Measurements from ENCODE around the gene FBXO21. TPM values are rescaled to one million over a fixed set of nuclear protein-coding genes. Genes with fewer than 3 reads are reported as not detected.

The FBXO21 gene
- total RNA-seq, 1 experiment from 2014 or later, result 68.9 TPM

DNA sequence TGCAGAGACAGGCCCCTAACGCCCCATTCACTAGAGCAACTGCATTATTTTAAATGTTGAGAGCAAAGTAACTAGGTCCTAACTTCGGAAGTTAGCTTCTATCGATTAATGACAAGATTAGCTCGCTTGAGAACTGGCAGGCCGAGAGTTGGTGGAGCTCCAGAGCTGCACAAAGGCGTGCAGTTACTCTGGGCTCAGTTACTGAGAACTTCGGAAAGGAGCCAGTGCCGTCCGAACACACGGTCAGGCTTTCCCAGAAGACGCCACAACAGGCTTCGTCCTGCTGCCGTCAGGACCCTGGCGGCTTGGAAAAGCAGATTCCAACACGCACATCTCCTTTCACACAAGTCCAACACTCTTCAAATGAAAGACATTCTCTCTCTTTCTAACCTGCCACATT is 45.7 kb downstream of the FBXO21 start:
- Histone ChIP-seq H3K27me3 (no peaks in the 10 kb centered on the region), H3K27ac (no peak overlapping the region), H3K9me3 (replicated peaks) (no peaks in the 10 kb centered on the region), H3K4me1 (no peaks in the 10 kb centered on the region), H3K36me3 (no peaks in the 10 kb centered on the region), H3K4me3 (no peak overlapping the region)
- DNase-seq, result no peak

DNA sequence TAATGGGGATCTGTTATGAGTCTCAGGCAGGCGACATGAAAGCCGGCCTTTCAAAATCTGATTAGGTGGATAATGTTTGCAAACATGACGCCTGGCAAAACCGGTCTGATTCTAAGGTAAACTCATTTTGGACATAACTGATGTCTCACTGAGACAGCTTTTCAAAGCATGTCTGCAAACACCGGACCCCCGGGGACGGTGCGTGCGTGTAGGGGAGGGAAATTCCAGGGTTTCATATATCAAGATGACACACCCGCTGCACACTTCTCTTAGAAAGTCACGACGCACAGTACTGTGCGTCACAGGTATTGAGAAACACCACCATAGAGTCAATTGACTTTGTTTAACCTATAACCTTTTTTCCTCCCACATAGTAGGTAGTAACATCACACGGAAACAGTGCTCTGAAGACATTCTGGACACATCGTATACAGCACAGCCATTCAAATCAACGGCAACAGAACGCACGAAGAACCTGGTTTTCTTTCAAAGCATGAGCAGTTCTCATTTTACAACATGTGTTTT is 47.2 kb downstream of the FBXO21 start:
- Histone ChIP-seq H3K4me1 (no peaks in the 10 kb centered on the region), H3K36me3 (no peaks in the 10 kb centered on the region), H3K27me3 (no peaks in the 10 kb centered on the region), H3K27ac (no peak overlapping the region), H3K4me3 (no peak overlapping the region), H3K9me3 (replicated peaks) (no peaks in the 10 kb centered on the region)
- DNase-seq, result no peak

- H3K27ac ChIP-seq, result no peak overlapping the region
- no peaks in the 10 kb centered on the region for H3K27me3 ChIP-seq
- H3K36me3 ChIP-seq, result no peaks in the 10 kb centered on the region
- H3K4me1 ChIP-seq, result no peaks in the 10 kb centered on the region
- DNase-seq, result no peak
- no peaks in the 10 kb centered on the region for H3K9me3 ChIP-seq (replicated peaks)
- no peak overlapping the region for H3K4me3 ChIP-seq
These were observed 48.2 kb downstream of the FBXO21 start for GRCh38 chr12:117142094-117142493.

DNA sequence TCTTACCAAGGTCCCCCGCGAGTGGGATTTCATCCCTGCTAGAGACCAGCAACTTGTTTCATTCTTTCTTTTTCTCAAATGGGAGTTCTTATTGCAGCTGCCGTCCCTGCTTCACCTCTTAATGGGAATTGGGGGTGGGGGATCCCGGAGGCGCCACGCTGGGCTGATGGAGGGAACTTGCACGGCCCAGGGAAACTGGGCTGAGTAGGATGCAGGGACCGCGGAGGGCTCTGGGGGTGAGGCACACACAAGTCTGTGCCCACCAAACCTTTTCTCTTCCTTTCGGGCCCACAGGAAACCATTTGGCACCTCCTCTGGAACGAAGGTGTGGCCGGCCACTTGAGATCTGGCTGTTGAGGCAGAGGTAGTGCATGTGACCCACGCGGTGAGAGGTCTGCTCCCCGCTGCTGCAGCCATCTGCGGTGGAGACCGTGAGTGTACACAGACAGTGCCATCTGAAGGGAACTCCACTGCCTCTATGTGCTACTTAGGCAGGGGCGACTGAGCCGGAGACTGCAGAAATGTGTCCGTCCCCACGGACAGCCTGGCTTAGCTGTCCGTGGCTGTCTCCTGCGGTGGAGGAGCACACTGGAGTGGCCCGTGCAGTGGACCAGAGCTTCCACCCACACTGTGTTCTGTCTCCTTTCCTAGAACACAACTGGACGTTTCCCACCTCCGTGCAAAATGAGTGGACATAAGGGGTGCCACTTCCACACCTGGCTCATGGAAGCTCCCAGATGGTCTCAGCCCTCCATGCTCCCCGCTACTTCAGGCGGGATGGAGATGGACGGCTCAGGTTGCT is 49.0 kb downstream of the FBXO21 start:
- Histone ChIP-seq H3K36me3 (no peaks in the 10 kb centered on the region), H3K4me1 (no peaks in the 10 kb centered on the region), H3K4me3 (no peak overlapping the region), H3K27ac (no peak overlapping the region), H3K9me3 (replicated peaks) (no peaks in the 10 kb centered on the region), H3K27me3 (no peaks in the 10 kb centered on the region)
- no peak for DNase-seq

DNA sequence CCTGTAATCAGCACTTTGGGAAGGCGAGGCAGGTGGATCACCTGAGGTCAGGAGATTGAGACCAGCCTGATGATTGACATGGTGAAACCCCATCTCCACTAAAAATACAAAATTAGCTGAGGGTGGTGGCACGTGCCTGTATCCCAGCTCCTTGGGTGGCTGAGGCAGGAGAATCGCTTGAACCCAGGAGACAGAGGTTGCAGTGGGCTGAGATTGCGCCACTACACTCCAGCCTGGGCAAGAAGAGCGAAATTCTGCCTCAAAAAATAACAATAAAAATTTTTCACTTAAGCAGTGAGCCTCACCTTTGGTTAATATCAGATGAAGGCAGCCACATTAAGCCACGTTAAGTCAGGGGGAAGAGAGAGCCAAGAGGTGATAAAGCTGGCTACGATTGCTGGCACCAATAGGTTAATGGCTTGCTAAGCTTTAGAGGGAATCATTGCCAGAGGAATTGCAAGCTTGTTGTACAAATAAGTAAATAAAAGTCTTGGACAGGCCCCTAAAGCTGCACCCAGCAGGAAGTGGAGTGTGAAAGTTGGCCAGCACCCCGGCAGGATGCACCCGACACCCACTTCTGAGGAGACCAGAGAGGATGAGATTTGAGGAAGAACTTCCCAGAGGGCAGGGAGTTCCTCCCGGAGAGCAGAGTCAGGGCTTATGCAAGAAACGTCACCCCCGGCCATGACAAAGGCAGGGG is 49.7 kb downstream of the FBXO21 start:
- no peaks in the 10 kb centered on the region for H3K27me3 ChIP-seq
- no peak overlapping the region for H3K4me3 ChIP-seq
- no peak overlapping the region for H3K27ac ChIP-seq
- no peak for DNase-seq
- H3K4me1 ChIP-seq, result no peaks in the 10 kb centered on the region
- H3K9me3 ChIP-seq (replicated peaks), result no peaks in the 10 kb centered on the region
- no peaks in the 10 kb centered on the region for H3K36me3 ChIP-seq

DNA sequence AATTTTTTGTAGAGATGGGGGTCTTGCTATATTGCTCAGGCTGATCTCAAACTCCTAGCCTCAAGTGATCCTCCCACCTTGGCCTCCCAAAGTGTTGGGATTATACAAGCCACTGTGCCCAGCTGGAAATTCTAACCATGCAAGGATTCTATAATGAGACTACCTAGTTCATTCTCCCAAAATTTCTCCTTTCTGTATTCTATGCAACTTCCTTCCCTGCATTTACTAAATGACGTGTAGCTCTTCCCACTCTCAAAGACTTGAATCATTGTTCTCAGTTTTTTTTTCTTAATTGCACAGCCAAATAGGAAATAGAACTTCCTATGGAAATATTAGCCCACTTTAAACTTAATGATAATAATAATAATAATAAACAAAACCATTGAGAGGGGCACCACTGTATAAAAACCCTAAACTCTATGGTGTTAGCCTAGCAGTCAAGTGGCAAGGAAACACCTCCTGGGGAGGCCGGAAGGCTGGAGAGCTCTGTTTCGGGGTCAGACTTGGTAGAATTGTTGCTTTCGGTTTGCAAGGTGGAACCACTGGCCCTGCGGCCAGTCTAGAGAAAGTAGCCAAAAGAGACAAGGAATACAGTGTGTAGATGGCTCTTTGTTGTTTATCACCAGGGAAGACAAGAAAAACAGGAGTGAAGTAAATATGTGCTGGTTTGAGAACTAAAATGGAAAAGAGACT is 51.1 kb downstream of the FBXO21 start:
- no peak for DNase-seq
- H3K27me3 ChIP-seq, result no peaks in the 10 kb centered on the region
- H3K27ac ChIP-seq, result no peak overlapping the region
- no peak overlapping the region for H3K4me3 ChIP-seq
- no peaks in the 10 kb centered on the region for H3K36me3 ChIP-seq
- no peaks in the 10 kb centered on the region for H3K9me3 ChIP-seq (replicated peaks)
- H3K4me1 ChIP-seq, result no peaks in the 10 kb centered on the region

DNA sequence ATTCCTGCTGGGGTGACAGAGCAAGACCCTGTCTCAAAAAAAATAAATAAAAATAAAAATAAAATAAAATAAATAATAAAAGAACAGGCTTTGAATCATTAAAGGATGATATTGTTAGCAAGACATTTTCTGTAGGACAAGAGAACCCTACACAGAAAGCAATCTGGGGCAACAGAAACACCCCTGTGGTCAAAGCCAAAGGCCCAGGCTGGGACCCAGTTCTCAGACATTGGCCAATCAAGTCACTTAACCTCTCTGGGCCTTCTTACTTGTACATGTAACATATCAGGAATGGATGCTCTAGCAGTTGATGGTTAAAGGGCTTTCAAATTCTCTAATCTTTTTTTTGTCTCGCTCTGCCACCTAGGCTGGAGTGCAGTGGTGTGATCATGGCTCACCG is 55.5 kb downstream of the FBXO21 start:
- Histone ChIP-seq H3K4me3 (no peak overlapping the region), H3K4me1 (no peaks in the 10 kb centered on the region), H3K36me3 (no peaks in the 10 kb centered on the region), H3K27me3 (no peaks in the 10 kb centered on the region), H3K27ac (no peak overlapping the region), H3K9me3 (replicated peaks) (no peaks in the 10 kb centered on the region)
- DNase-seq, result no peak

- no peak for DNase-seq
- no peak overlapping the region for H3K4me3 ChIP-seq
These were observed 56.2 kb downstream of the FBXO21 start for GRCh38 chr12:117134059-117134458.

GRCh38 chr12:117130801-117131200 is 59.5 kb downstream of the FBXO21 start:
- no peak for DNase-seq
- Histone ChIP-seq H3K4me1 (no peaks in the 10 kb centered on the region), H3K27ac (no peak overlapping the region), H3K27me3 (no peaks in the 10 kb centered on the region), H3K4me3 (no peak overlapping the region), H3K9me3 (replicated peaks) (no peaks in the 10 kb centered on the region; the same call in 1 of the 2 replicates), H3K36me3 (no peaks in the 10 kb centered on the region)

More at GRCh38 chr12:117134059-117134458, 56.2 kb downstream of the FBXO21 start:
- Histone ChIP-seq H3K9me3 (replicated peaks) (no peaks in the 10 kb centered on the region), H3K27me3 (no peaks in the 10 kb centered on the region), H3K36me3 (no peaks in the 10 kb centered on the region), H3K4me1 (no peaks in the 10 kb centered on the region), H3K27ac (no peak overlapping the region)

DNA sequence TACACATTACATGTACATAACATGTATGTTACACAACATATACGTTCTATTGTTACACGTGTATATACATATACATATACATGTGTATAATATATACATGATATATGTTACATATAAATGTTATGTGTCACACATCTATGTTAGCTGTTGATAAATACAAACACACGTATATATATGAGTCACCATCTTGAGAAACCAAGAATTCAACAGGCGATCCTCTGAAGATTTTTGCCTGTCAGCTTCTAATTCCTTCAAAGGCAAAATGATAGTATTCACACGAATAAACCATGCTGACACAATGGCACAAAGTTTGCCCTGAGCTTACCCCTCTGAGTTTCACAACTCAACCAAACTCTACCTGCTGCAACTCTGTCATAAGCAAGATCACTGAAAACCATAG is 60.9 kb downstream of the FBXO21 start:
- H3K4me1 ChIP-seq, result no peaks in the 10 kb centered on the region
- H3K9me3 ChIP-seq (replicated peaks), result no peaks in the 10 kb centered on the region; the same call in 1 of the 2 replicates
- DNase-seq, result no peak
- no peak overlapping the region for H3K4me3 ChIP-seq
- no peaks in the 10 kb centered on the region for H3K36me3 ChIP-seq
- H3K27me3 ChIP-seq, result no peaks in the 10 kb centered on the region
- H3K27ac ChIP-seq, result no peak overlapping the region

GRCh38 chr12:117127933-117128823 is 62.1 kb downstream of the FBXO21 start:
- Histone ChIP-seq H3K4me3 (no peak overlapping the region), H3K9me3 (replicated peaks) (no peaks in the 10 kb centered on the region; the same call in 1 of the 2 replicates), H3K4me1 (no peaks in the 10 kb centered on the region), H3K27me3 (no peaks in the 10 kb centered on the region), H3K36me3 (no peaks in the 10 kb centered on the region), H3K27ac (no peak overlapping the region)
- DNase-seq, result no peak

- Histone ChIP-seq H3K9me3 (replicated peaks) (no peaks in the 10 kb centered on the region; the same call in 1 of the 2 replicates), H3K27me3 (no peaks in the 10 kb centered on the region), H3K27ac (no peak overlapping the region), H3K4me1 (no peaks in the 10 kb centered on the region), H3K36me3 (no peaks in the 10 kb centered on the region), H3K4me3 (no peak overlapping the region)
- no peak for DNase-seq
These were observed 63.9 kb downstream of the FBXO21 start for GRCh38 chr12:117126335-117126734.

DNA sequence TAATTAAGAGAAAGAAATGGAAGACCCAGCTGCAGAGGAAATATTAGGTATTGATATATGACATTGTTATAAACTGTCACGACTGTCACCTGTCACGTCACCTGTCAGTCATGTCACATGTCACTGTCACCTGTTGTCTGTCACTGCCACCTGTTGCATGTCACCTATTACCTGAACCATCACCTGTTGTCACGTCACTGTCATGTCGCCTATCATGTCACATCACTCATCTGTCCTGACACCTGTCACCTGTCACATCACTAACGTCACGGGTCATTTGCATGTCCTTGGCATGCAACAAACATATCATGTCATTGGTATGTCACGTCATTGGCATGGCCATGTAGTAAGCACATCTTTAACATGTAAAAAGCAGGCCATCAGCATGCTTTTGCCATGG is 64.5 kb downstream of the FBXO21 start:
- Histone ChIP-seq H3K27ac (no peak overlapping the region), H3K4me3 (no peak overlapping the region), H3K36me3 (no peaks in the 10 kb centered on the region)

DNA sequence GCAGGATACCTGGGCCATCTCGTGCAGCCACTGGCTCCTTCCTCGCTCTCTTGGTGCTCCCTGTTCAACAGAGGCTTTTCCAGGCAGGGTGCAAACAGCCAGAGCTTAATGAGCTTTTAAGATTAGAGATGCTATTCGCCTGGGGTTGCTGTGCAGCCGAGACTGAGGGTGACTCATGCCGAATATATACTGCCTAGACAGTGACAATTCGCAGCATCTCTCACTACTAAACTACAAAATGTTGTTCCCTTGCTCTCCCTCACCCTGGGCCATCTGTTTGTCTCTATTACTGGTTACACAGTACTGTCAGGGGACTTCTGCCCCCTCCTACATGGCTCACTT is 65.0 kb downstream of the FBXO21 start:
- no peaks in the 10 kb centered on the region for H3K36me3 ChIP-seq
- DNase-seq, result no peak
- no peaks in the 10 kb centered on the region for H3K27me3 ChIP-seq
- H3K27ac ChIP-seq, result no peak overlapping the region
- H3K9me3 ChIP-seq (replicated peaks), result no peaks in the 10 kb centered on the region; the same call in 1 of the 2 replicates
- H3K4me3 ChIP-seq, result no peak overlapping the region
- H3K4me1 ChIP-seq, result no peaks in the 10 kb centered on the region

More for the DNA sequence above, 64.5 kb downstream of the FBXO21 start:
- no peaks in the 10 kb centered on the region; the same call in 1 of the 2 replicates for H3K9me3 ChIP-seq (replicated peaks)
- H3K27me3 ChIP-seq, result no peaks in the 10 kb centered on the region
- H3K4me1 ChIP-seq, result no peaks in the 10 kb centered on the region
- no peak for DNase-seq
